A549 (cell line): Measurements from ENCODE around the gene BCO2. TPM values are rescaled to one million over a fixed set of nuclear protein-coding genes. Genes with fewer than 3 reads are reported as not detected.
A peak's percentile ranks its signal among the peaks of the same experiment; 100 is the strongest.

ENCODE experiments used
- ATAC-seq, 2 experiments: fragments of 200-7000 bp in 1 of 2; fragments of >200 bp in 1 of 2; cut with Nextera tagmentation in 1 of 2; cut with Tn5 transposase in 1 of 2; 3 replicates each; pipeline versions ENCODE4 v1.8.0 to v1.9.1; 2018 to 2020; ENCODE audit warnings: mild to moderate bottlenecking in 1 of 2, moderate library complexity in 1 of 2
- CTCF ChIA-PET: fragments of 300-600 bp; sonication (Branson Sonifier 250); formaldehyde crosslinking; extraction: SDS; loops from one replicate; lab custom pipeline; 2021; ENCODE audit warnings: antibody characterized with exemption, inconsistent platforms; lab: Yijun Ruan, JAX
- POLR2A ChIA-PET: fragments of 350-600 bp; formaldehyde crosslinking; extraction: SDS; loops from one replicate; lab custom pipeline; 2021; ENCODE audit warnings: antibody characterized with exemption, inconsistent platforms; lab: Yijun Ruan, JAX
- DNase-seq, 2 experiments: peaks; one replicate each; pipeline versions ENCODE4 v3.0.0 to v3.0.0-alpha.2; 2011 to 2016; ENCODE audit warnings: low read depth in 1 of 2, low spot score in 1 of 2
- FAIRE-seq: peaks from 2 replicates; lab custom pipeline; 2011; peaks lifted over from hg19 to GRCh38; lab: Jason Lieb, UNC
- H3K27ac ChIP-seq, 2 experiments: fragments of >200 bp; sonication (Bioruptor Twin); formaldehyde crosslinking; 3 replicates each; pipeline ENCODE4 v1.5.1; 2016 to 2017
- H3K4me1 ChIP-seq: fragments of >200 bp; sonication (Bioruptor Twin); formaldehyde crosslinking; 3 replicates; pipeline ENCODE4 v1.6.1; 2016
- H3K4me2 ChIP-seq: fragments of >200 bp; sonication (Bioruptor Twin); formaldehyde crosslinking; 3 replicates; pipeline ENCODE4 v1.6.1; 2016
- H3K4me3 ChIP-seq: fragments of >200 bp; sonication (Bioruptor Twin); formaldehyde crosslinking; 3 replicates; pipeline ENCODE4 v1.5.1; 2016
- H3K9me3 ChIP-seq: fragments of >200 bp; sonication (Bioruptor Twin); formaldehyde crosslinking; 3 replicates; pipeline ENCODE4 v1.6.1; 2016
- CEBPB ChIP-seq, 2 experiments: fragments of >200 bp in 1 of 2; sonication (Bioruptor Twin) in 1 of 2; formaldehyde crosslinking in 1 of 2; IDR thresholded peaks; 2 replicates each; pipeline ENCODE4 v1.6.1; 2012 to 2016
- CHD2 ChIP-seq: fragments of 150-350 bp; IDR thresholded peaks from 2 replicates; pipeline ENCODE4 v1.6.1; 2014; ENCODE audit warnings: low read length; ENCODE audit not compliant: partially characterized antibody
- CHD4 ChIP-seq: fragments of 200-600 bp; sonication (generic); IDR thresholded peaks from 2 replicates; pipeline ENCODE4 v1.6.1; 2016; ENCODE audit warnings: antibody characterized with exemption, mild to moderate bottlenecking, borderline replicate concordance
- CTCF ChIP-seq: fragments of >200 bp; sonication (Bioruptor Twin); formaldehyde crosslinking; IDR thresholded peaks from 3 replicates; pipeline ENCODE4 v1.5.1; 2016
- E2F6 ChIP-seq: IDR thresholded peaks from 2 replicates; pipeline ENCODE4 v1.6.1; 2012; ENCODE audit warnings: low read depth, borderline replicate concordance
- ESRRA ChIP-seq: fragments of 150-350 bp; IDR thresholded peaks from 2 replicates; pipeline ENCODE4 v1.6.1; 2014; ENCODE audit warnings: mild to moderate bottlenecking, low read length, borderline replicate concordance
- FOXS1 ChIP-seq: fragments of 250-450 bp; sonication (Bioruptor Pico); IDR thresholded peaks from 2 replicates; pipeline ENCODE4 v1.5.0; 2020; ENCODE audit warnings: mild to moderate bottlenecking, moderate library complexity
- HDAC2 ChIP-seq: fragments of 200-600 bp; sonication (generic); IDR thresholded peaks from 2 replicates; pipeline ENCODE4 v1.6.1; 2016
- HMGXB4 ChIP-seq: fragments of 250-450 bp; sonication (Bioruptor Pico); IDR thresholded peaks from 2 replicates; pipeline ENCODE4 v1.5.0; 2021; ENCODE audit warnings: mild to moderate bottlenecking, moderate library complexity, borderline replicate concordance
- HOXA7 ChIP-seq: fragments of 250-450 bp; sonication (Bioruptor Pico); IDR thresholded peaks from 2 replicates; pipeline ENCODE4 v1.5.0; 2020; ENCODE audit warnings: mild to moderate bottlenecking, moderate library complexity
- HOXB5 ChIP-seq: fragments of 250-450 bp; sonication (Bioruptor Pico); IDR thresholded peaks from 2 replicates; pipeline ENCODE4 v1.5.0; 2020; ENCODE audit warnings: mild to moderate bottlenecking, moderate library complexity
- JUN ChIP-seq, 2 experiments: fragments of >200 bp; sonication (Bioruptor Twin); formaldehyde crosslinking; IDR thresholded peaks; 2 replicates in 1 of 2; 3 replicates in 1 of 2; pipeline ENCODE4 v1.6.1; 2016 to 2017
- KDM5A ChIP-seq: fragments of 200-600 bp; sonication (generic); IDR thresholded peaks from 2 replicates; pipeline ENCODE4 v1.6.1; 2016; ENCODE audit warnings: antibody characterized with exemption, mild to moderate bottlenecking
- NFE2L2 ChIP-seq: fragments of 150-350 bp; conservative IDR thresholded peaks from 2 replicates; pipeline ENCODE4 v1.6.1; 2014; ENCODE audit warnings: low read length
- PBX3 ChIP-seq: IDR thresholded peaks from 2 replicates; pipeline ENCODE4 v1.6.1; 2012
- POLR2A ChIP-seq: IDR thresholded peaks from 2 replicates; pipeline ENCODE4 v1.6.1; 2012; ENCODE audit warnings: mild to moderate bottlenecking, low read length
- RAD21 ChIP-seq, 2 experiments: fragments of >200 bp in 1 of 2; sonication (Bioruptor Twin) in 1 of 2; formaldehyde crosslinking in 1 of 2; IDR thresholded peaks in 1 of 2; conservative IDR thresholded peaks in 1 of 2; 2 replicates in 1 of 2; 3 replicates in 1 of 2; pipeline ENCODE4 v1.6.1; 2012 to 2018; ENCODE audit warnings: inconsistent platforms in 1 of 2
- RFX5 ChIP-seq: fragments of 450-650 bp; IDR thresholded peaks from 2 replicates; pipeline ENCODE4 v1.7.1; 2014; ENCODE audit warnings: antibody characterized with exemption, mild to moderate bottlenecking, moderate library complexity
- SMC3 ChIP-seq: fragments of >200 bp; sonication (Bioruptor Twin); formaldehyde crosslinking; IDR thresholded peaks from 3 replicates; pipeline ENCODE4 v1.6.1; 2018; ENCODE audit warnings: inconsistent platforms
- SREBF2 ChIP-seq: fragments of 450-650 bp; IDR thresholded peaks from 2 replicates; pipeline ENCODE4 v1.6.1; 2014; ENCODE audit warnings: mild to moderate bottlenecking, moderate library complexity
- TP53 ChIP-seq: fragments of 250-450 bp; sonication (Bioruptor Pico); IDR thresholded peaks from 2 replicates; pipeline ENCODE4 v1.5.0; 2021; ENCODE audit warnings: mild to moderate bottlenecking, moderate library complexity
- ZSCAN20 ChIP-seq: fragments of 250-450 bp; sonication (Bioruptor Pico); IDR thresholded peaks from 2 replicates; pipeline ENCODE4 v1.8.0; 2022; ENCODE audit warnings: mild to moderate bottlenecking, moderate library complexity
- WGBS: methylation state at CpG from one replicate; pipeline ENCODE4 v1.1.6; 2017; ENCODE audit errors: missing lambda C conversion rate; 5-methylcytosine and 5-hydroxymethylcytosine counted together
- polyA minus RNA-seq: library from RNA; depleted of rRNA, polyadenylated mRNA; stranded (reverse); fragments of >200 nt; gene quantifications from 2 replicates; pipeline ENCODE4 v1.2.3, GENCODE V29; 2011; rRNA and poly(A)+ RNA removed
- polyA plus RNA-seq, 4 experiments: library from polyadenylated mRNA; depleted of rRNA in 3 of 4; stranded (reverse); fragments of >200 nt; fragmentation: RNase III in 1 of 4; extraction: RNeasy Plus Mini Kit Qiagen cat#74134 plus additional on column Dnase treatment in 1 of 4; gene quantifications; 2 replicates in 3 of 4; 3 replicates in 1 of 4; pipeline ENCODE4 v1.2.3, GENCODE V29; 2011 to 2017

Gene BCO2
- polyA plus RNA-seq (2011; rRNA removed) (1.9 and 2.1 TPM in 2 replicates), polyA plus RNA-seq (2017; fragmentation: RNase III; extraction: RNeasy Plus Mini Kit Qiagen cat#74134 plus additional on column Dnase treatment) (0.79 to 1.8 TPM (median 1.3 TPM) in 3 replicates), polyA minus RNA-seq (0.58 and 0.63 TPM in 2 replicates)
- 0.25 and 0.28 TPM in 2 replicates for polyA plus RNA-seq (2012; cell fraction: cytosol; rRNA removed)
- 0.47 and 0.49 TPM in 2 replicates for polyA plus RNA-seq (2012; cell fraction: nucleus; rRNA removed)

- no peak for TF ChIP-seq ESRRA
- TF ChIP-seq PBX3, result no peak
- peak; percentile 93 for TF ChIP-seq CTCF
- peak; percentile 80 for TF ChIP-seq RAD21 (conservative IDR thresholded peaks at IDR 0.05 in 1 of 2, IDR thresholded peaks at IDR 0.05 in 1 of 2)
- peak; percentile 49; the same call in 1 of the 2 replicates for TF ChIP-seq KDM5A
- TF ChIP-seq SMC3, result peak; percentile 78
- TF ChIP-seq NFE2L2, result no peak
- TF ChIP-seq, all 56 proteins: peak for 4
- Histone ChIP-seq H3K4me2 (peak within 1 kb of the TSS; percentile 84), H3K4me1 (peaks cover 24% of the 10 kb centered on the region), H3K4me3 (peak within 1 kb of the TSS; percentile 46), H3K9me3 (no peaks in the 10 kb centered on the region), H3K27ac (peak within 1 kb of the TSS; percentile 5 to 64; a peak in 3 of 6 replicates)
- ChIA-PET POLR2A (interaction anchor here (0.9 to 1.0 kb wide), 2 partner anchors 11 to 89 kb away, joined by 3 to 5 read pairs; partner anchors contain the start of genes IL18, SDHD and TIMM8B), CTCF (interaction anchor here (0.6 to 5.6 kb wide), 20 partner anchors 8 to 88 kb away, joined by 3 to 50 read pairs (median 4); partner anchors contain the start of genes SDHD, TEX12 and TIMM8B)
- peak; percentile 97 to 99 for ATAC-seq
- peak; percentile 51 to 71 for DNase-seq
- WGBS, result 2% methylated on average over 11 of the region's 11 CpGs
- no peak for FAIRE-seq
Observed at GRCh38 chr11:112174789-112175598, at the start of gene BCO2. BCO2 (plus strand) TSS chr11:112175512; CDS start chr11:112175602, 90 bp downstream.

GRCh38 chr11:112127056-112127455 lies 48.3 kb upstream of the BCO2 start:
- ChIA-PET CTCF (interaction anchor here (2.7 to 5.7 kb wide), 2 partner anchors 14 to 49 kb away, joined by 7 to 18 read pairs; partner anchors contain the start of gene BCO2), POLR2A (no interaction called here)
- no peak for FAIRE-seq

More at GRCh38 chr11:112127056-112127455, 48.3 kb upstream of the BCO2 start:
- DNase-seq (no peak), ATAC-seq (no peak)
- Histone ChIP-seq H3K4me2 (no peak overlapping the region), H3K4me3 (no peak overlapping the region), H3K27ac (no peak overlapping the region), H3K4me1 (peaks cover 20% of the 10 kb centered on the region), H3K9me3 (no peaks in the 10 kb centered on the region)
- WGBS, result 97% methylated on average over 2 of the region's 2 CpGs
- no peak for TF ChIP-seq CHD2
- no peak for TF ChIP-seq HOXB5 (CRISPR knock-in tag)
- TF ChIP-seq CEBPB (IDR thresholded peaks at IDR 0.05), result no peak
- TF ChIP-seq NFE2L2, result no peak
- TF ChIP-seq E2F6, result no peak
- TF ChIP-seq HMGXB4 (CRISPR knock-in tag), result no peak
- TF ChIP-seq POLR2A, result no peak
- TF ChIP-seq JUN (IDR thresholded peaks at IDR 0.05), result no peak
- TF ChIP-seq HOXA7 (CRISPR knock-in tag), result no peak
- no peak for TF ChIP-seq SREBF2
- no peak for TF ChIP-seq CTCF
- TF ChIP-seq TP53 (CRISPR knock-in tag), result no peak
- no peak for TF ChIP-seq RFX5
- no peak for TF ChIP-seq ZSCAN20 (CRISPR knock-in tag)
- no peak for TF ChIP-seq CHD4
- no peak for TF ChIP-seq HDAC2
- TF ChIP-seq FOXS1 (CRISPR knock-in tag), result no peak
